Activated B cell treated with CpG ODN at 0.5 μM for 24 hours (primary cell): ENCODE measurements around the gene AAMP. TPM values are rescaled to one million over a fixed set of nuclear protein-coding genes. Genes with fewer than 3 reads are reported as not detected.
A peak's percentile ranks its signal among the peaks of the same experiment; 100 is the strongest.

Source experiments
- ATAC-seq: fragments of 200-7000 bp; cut with Tn5 transposase; one replicate; pipeline ENCODE4 v1.10.0; 2021; ENCODE audit warnings: low read depth, mild to moderate bottlenecking, moderate library complexity
- CTCF ChIA-PET: fragments of 350-600 bp; sonication (Branson Sonifier 250); formaldehyde crosslinking; loops from one replicate; lab custom pipeline; 2021; ENCODE audit warnings: antibody characterized with exemption; lab: Charles Lee
- POLR2A ChIA-PET: fragments of 350-600 bp; sonication (Branson Sonifier 250); formaldehyde crosslinking; loops from one replicate; lab custom pipeline; 2021; ENCODE audit warnings: antibody characterized with exemption; lab: Charles Lee
- DNase-seq: peaks from one replicate; pipeline ENCODE4 v3.0.0; 2022
- H3K27ac Mint-ChIP-seq: one replicate; pipeline ENCODE4 v1.8.0; 2020; ENCODE audit warnings: mixed read lengths
- H3K27me3 Mint-ChIP-seq: one replicate; pipeline ENCODE4 v1.8.0; 2021; ENCODE audit warnings: mixed read lengths
- H3K36me3 Mint-ChIP-seq: one replicate; pipeline ENCODE4 v1.8.0; 2021; ENCODE audit warnings: low read depth, mixed read lengths
- H3K4me1 Mint-ChIP-seq: one replicate; pipeline ENCODE4 v1.8.0; 2021; ENCODE audit warnings: mixed read lengths
- H3K4me3 Mint-ChIP-seq: one replicate; pipeline ENCODE4 v1.8.0; 2020; ENCODE audit warnings: mild to moderate bottlenecking, mixed read lengths
- H3K9me3 Mint-ChIP-seq: one replicate; pipeline ENCODE4 v1.8.0; 2020; ENCODE audit warnings: mixed read lengths
- intact Hi-C: fragments of 100-400 bp; cut with micrococcal nuclease; formaldehyde crosslinking; loops from one replicate; pipeline ENCODE4 v1.15.1; 2024
- total RNA-seq: library from RNA; stranded (reverse); gene quantifications from 2 replicates; pipeline ENCODE4 v1.2.3, GENCODE V29; 2022
- TF ChIP-seq, protein P1 (sequence below): fragments of 200-600 bp; IDR thresholded peaks from one replicate; pipeline ENCODE4 v1.8.0; 2022; ENCODE audit warnings: antibody characterized with exemption, mild to moderate bottlenecking

The AAMP gene
- total RNA-seq, 1 donor from 2014 or later, result 63.4 TPM

GRCh38 chr2:218290316-218291261 is 20.7 kb upstream of the AAMP start:
- ChIA-PET CTCF (interaction anchor here (1.1 to 11.6 kb wide), 9 partner anchors 9 to 111 kb away, joined by 3 to 138 read pairs (median 5); partner anchors contain the start of genes AAMP, CATIP and PNKD), POLR2A (interaction anchor here (0.6 to 7.2 kb wide), 18 partner anchors 18 to 1097 kb away, joined by 3 to 97 read pairs (median 4); partner anchors contain the start of genes AAMP, ARPC2, CTDSP1 and DNPEP)
- TF ChIP-seq, protein P1, sequence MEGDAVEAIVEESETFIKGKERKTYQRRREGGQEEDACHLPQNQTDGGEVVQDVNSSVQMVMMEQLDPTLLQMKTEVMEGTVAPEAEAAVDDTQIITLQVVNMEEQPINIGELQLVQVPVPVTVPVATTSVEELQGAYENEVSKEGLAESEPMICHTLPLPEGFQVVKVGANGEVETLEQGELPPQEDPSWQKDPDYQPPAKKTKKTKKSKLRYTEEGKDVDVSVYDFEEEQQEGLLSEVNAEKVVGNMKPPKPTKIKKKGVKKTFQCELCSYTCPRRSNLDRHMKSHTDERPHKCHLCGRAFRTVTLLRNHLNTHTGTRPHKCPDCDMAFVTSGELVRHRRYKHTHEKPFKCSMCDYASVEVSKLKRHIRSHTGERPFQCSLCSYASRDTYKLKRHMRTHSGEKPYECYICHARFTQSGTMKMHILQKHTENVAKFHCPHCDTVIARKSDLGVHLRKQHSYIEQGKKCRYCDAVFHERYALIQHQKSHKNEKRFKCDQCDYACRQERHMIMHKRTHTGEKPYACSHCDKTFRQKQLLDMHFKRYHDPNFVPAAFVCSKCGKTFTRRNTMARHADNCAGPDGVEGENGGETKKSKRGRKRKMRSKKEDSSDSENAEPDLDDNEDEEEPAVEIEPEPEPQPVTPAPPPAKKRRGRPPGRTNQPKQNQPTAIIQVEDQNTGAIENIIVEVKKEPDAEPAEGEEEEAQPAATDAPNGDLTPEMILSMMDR, result no peak
- H3K4me1 Mint-ChIP-seq, result peaks cover 91% of the 10 kb centered on the region
- H3K27ac Mint-ChIP-seq, result peak overlapping the region; percentile 92
- no peaks in the 10 kb centered on the region for H3K27me3 Mint-ChIP-seq
- no peaks in the 10 kb centered on the region for H3K9me3 Mint-ChIP-seq
- intact Hi-C loops, result loop anchor here (1.0 to 5.0 kb wide), 7 partner anchors 18 to 607 kb away; partner anchors contain the start of genes ARPC2 and TTLL4
- DNase-seq, result peak; percentile 66
- ATAC-seq, result peak; percentile 59
- no peaks in the 10 kb centered on the region for H3K36me3 Mint-ChIP-seq
- H3K4me3 Mint-ChIP-seq, result peak overlapping the region; percentile 83

DNA sequence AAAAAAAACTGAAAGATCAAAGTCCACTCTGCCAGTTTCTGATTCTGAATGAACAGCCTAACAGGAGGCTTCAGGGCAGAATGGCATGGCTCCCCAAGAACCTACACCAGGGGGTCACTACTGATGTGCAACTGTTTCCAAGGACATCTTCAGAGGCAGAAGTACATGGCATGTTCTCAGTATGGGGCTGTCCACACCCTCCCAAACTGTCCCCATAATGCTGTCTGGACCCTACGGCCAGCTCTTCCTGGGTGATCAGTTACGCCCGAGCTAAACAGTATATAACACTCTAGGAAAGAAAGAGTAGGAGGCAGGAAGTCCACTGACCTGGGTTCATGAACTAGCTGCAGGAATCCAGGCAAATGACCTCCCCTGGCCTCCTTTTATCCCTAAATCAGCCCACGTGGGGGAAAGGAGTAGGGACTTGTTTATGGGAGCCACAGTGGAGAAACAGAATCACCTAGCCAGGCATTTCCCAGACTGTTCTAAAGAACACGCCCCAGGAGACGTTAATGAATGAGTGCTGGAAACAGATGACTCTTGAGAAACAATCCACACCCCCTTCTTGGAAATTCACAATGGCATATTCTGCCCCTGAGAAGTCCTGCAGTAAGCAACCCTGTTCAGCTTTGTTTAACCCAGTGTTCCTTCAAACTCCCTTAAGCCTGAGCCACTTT is 19.8 kb upstream of the AAMP start:
- intact Hi-C loops, result loop anchor here (5.0 kb wide), 3 partner anchors 358 to 608 kb away; partner anchors contain the start of gene TTLL4
- Mint-ChIP-seq H3K9me3 (no peaks in the 10 kb centered on the region), H3K27me3 (no peaks in the 10 kb centered on the region), H3K36me3 (peaks cover 4% of the 10 kb centered on the region), H3K4me3 (peak overlapping the region; percentile 83), H3K4me1 (peaks cover 92% of the 10 kb centered on the region), H3K27ac (peak overlapping the region; percentile 92)
- POLR2A ChIA-PET, result interaction anchor here (1.5 to 7.2 kb wide), 6 partner anchors 17 to 115 kb away, joined by 4 to 97 read pairs (median 6); partner anchors contain the start of genes AAMP, ARPC2, CTDSP1 and PNKD
- CTCF ChIA-PET, result interaction anchor here (1.1 to 11.6 kb wide), 6 partner anchors 10 to 107 kb away, joined by 5 to 138 read pairs (median 5); partner anchors contain the start of genes AAMP, CATIP and PNKD
- TF ChIP-seq, protein P1, result no peak
- DNase-seq (no peak), ATAC-seq (no peak)

GRCh38 chr2:218286570-218287459 is 16.9 kb upstream of the AAMP start:
- ChIA-PET POLR2A (interaction anchor here (0.5 to 4.7 kb wide), 15 partner anchors 13 to 1085 kb away, joined by 3 to 56 read pairs (median 4); partner anchors contain the start of genes AAMP, ARPC2, BCS1L and CTDSP1), CTCF (interaction anchor here (0.8 to 11.6 kb wide), 4 partner anchors 14 to 110 kb away, joined by 3 to 138 read pairs (median 8); partner anchors contain the start of genes AAMP and PNKD)
- Mint-ChIP-seq H3K27me3 (no peaks in the 10 kb centered on the region), H3K4me1 (peaks cover 91% of the 10 kb centered on the region), H3K9me3 (no peaks in the 10 kb centered on the region), H3K4me3 (peak overlapping the region; percentile 77), H3K36me3 (peaks cover 18% of the 10 kb centered on the region), H3K27ac (peak overlapping the region; percentile 94)
- DNase-seq, result peak; percentile 63
- intact Hi-C loops, result loop anchor here (1.0 to 2.0 kb wide), 4 partner anchors 15 to 282 kb away; partner anchors contain the start of genes CNOT9 and USP37
- TF ChIP-seq, protein P1, result no peak
- peak; percentile 73 for ATAC-seq

DNA sequence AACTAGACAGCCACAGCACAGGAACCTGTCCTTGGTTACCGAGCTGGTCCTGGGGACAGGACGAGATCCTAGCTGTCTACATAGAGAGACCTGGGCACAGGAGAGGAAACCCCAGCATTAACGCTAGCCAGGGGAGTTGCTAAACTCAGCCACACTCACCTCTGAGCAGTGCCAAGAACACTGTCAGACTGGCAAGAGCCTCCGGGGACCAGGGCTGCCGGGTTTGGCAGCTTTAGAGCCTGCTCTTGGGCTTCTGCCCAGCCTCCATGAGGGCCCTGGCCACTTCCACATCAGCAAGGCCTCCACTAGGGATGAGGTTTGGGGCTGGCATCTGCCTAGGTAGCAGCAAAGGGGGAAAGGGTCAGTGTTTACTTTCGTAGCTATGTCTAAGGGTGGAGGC is 15.7 kb upstream of the AAMP start:
- Mint-ChIP-seq H3K4me3 (peak overlapping the region; percentile 77), H3K27ac (peak overlapping the region; percentile 94), H3K36me3 (peaks cover 26% of the 10 kb centered on the region), H3K4me1 (peaks cover 79% of the 10 kb centered on the region), H3K9me3 (no peaks in the 10 kb centered on the region), H3K27me3 (no peaks in the 10 kb centered on the region)
- intact Hi-C loops, result loop anchor here (1.0 to 2.0 kb wide), 3 partner anchors 28 to 283 kb away; partner anchors contain the start of genes CNOT9 and USP37
- ChIA-PET POLR2A (interaction anchor here (0.6 to 4.7 kb wide), 8 partner anchors 12 to 610 kb away, joined by 3 to 56 read pairs (median 12); partner anchors contain the start of genes AAMP, ARPC2, CTDSP1 and PNKD), CTCF (interaction anchor here (2.3 to 11.6 kb wide), 3 partner anchors 12 to 111 kb away, joined by 6 to 138 read pairs (median 12); partner anchors contain the start of genes AAMP, CATIP and PNKD)
- no peak for DNase-seq
- TF ChIP-seq, protein P1, result no peak
- no peak for ATAC-seq
